ENCODE results near the gene EEFSEC. TPM values are rescaled to one million over a fixed set of nuclear protein-coding genes. Genes with fewer than 3 reads are reported as not detected.

Gene EEFSEC
- total RNA-seq, 1 experiment from 2014 or later: 37.7 TPM

DNA sequence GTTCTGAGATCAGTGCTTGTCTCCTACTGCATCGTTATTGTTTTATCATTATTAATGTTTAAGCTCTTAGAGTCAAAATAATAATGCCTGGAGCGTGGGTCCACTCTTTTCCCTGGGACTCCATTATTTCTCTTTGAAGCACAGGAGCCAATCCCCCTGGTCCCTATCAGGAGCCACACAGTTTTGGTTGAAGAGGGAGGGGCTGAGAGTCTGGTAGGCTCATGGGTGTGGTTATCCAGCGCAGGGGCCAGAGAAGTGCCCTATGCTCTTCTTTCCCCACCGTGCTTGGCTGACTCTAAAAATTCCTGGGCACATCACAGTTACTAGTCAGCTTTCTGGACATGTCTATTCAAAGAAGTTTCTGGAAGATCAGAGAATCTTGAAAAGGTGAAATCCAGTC is 191.9 kb downstream of the EEFSEC start:
- CTCF ChIA-PET: no interaction called here

DNA sequence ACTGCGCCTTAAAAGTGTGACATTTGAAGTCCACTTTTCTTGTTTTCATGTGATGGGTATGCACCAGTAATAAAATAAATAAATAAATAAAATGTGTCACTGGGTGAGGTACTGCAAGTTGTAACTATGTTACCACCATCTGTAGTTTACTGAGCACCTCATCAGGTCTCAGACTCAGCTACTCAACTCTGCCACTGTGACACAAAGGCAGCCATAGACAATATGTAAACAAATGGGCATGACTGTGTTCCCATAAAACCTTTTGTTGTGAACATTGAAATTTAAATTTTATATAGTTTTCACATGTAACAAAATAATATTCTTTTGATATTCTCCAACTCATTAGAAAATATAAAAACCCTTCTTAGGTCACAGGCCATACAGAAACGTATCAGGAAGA is 193.3 kb downstream of the EEFSEC start:
- Mint-ChIP-seq H3K9me3 (ENCODE audit: low read depth, unreplicated experiment) (no peaks in the 10 kb centered on the region), H3K27me3 (ENCODE audit: unreplicated experiment) (no peaks in the 10 kb centered on the region), H3K4me1 (ENCODE audit: low read depth, unreplicated experiment) (peaks cover 20% of the 10 kb centered on the region), H3K4me3 (ENCODE audit: low read depth, unreplicated experiment) (no peak overlapping the region), H3K27ac (ENCODE audit: unreplicated experiment) (no peak overlapping the region), H3K36me3 (ENCODE audit: insufficient read depth, unreplicated experiment) (no peaks in the 10 kb centered on the region)
- DNase-seq: no peak
- no TSS peak for BruUV-seq (replicated peaks)
- TF ChIP-seq, protein P1, sequence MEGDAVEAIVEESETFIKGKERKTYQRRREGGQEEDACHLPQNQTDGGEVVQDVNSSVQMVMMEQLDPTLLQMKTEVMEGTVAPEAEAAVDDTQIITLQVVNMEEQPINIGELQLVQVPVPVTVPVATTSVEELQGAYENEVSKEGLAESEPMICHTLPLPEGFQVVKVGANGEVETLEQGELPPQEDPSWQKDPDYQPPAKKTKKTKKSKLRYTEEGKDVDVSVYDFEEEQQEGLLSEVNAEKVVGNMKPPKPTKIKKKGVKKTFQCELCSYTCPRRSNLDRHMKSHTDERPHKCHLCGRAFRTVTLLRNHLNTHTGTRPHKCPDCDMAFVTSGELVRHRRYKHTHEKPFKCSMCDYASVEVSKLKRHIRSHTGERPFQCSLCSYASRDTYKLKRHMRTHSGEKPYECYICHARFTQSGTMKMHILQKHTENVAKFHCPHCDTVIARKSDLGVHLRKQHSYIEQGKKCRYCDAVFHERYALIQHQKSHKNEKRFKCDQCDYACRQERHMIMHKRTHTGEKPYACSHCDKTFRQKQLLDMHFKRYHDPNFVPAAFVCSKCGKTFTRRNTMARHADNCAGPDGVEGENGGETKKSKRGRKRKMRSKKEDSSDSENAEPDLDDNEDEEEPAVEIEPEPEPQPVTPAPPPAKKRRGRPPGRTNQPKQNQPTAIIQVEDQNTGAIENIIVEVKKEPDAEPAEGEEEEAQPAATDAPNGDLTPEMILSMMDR (IDR thresholded peaks at IDR 0.05; ENCODE audit: unreplicated experiment): no peak
- intact Hi-C loops (cut with micrococcal nuclease; ENCODE audit: unreplicated experiment): no loop called here
- CTCF ChIA-PET: no interaction called here

More for the DNA sequence above, 191.9 kb downstream of the EEFSEC start:
- TF ChIP-seq, protein P1 (IDR thresholded peaks at IDR 0.05; ENCODE audit: unreplicated experiment): no peak
- no peak for DNase-seq
- no peaks in the 10 kb centered on the region for H3K36me3 Mint-ChIP-seq (ENCODE audit: insufficient read depth, unreplicated experiment)
- H3K27ac Mint-ChIP-seq (ENCODE audit: unreplicated experiment): no peak overlapping the region
- no peaks in the 10 kb centered on the region for H3K27me3 Mint-ChIP-seq (ENCODE audit: unreplicated experiment)
- no peaks in the 10 kb centered on the region for H3K9me3 Mint-ChIP-seq (ENCODE audit: low read depth, unreplicated experiment)
- no TSS peak for BruUV-seq (replicated peaks)
- H3K4me3 Mint-ChIP-seq (ENCODE audit: low read depth, unreplicated experiment): no peak overlapping the region
- intact Hi-C loops (cut with micrococcal nuclease; ENCODE audit: unreplicated experiment): no loop called here
- H3K4me1 Mint-ChIP-seq (ENCODE audit: low read depth, unreplicated experiment): peaks cover 20% of the 10 kb centered on the region

DNA sequence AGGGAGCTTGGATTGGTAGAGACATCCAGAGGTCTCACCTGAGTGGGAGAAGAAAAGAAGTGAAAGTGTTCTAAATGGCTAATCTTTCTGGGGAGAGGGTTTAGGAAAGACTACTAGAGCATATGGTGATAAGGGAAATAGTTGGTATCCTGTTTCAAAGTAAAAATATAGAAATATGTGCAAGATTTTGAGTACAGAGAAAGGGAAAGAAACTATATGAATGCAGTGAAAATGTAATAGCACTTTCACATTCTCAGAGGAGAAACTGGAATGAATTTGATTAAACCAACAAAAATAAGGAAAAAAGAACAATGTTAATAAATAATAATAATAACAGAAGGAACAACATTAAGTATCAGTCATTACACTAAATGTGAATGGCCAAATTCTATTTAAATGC is 194.0 kb downstream of the EEFSEC start:
- Mint-ChIP-seq H3K4me1 (ENCODE audit: low read depth, unreplicated experiment) (peaks cover 20% of the 10 kb centered on the region), H3K4me3 (ENCODE audit: low read depth, unreplicated experiment) (no peak overlapping the region), H3K36me3 (ENCODE audit: insufficient read depth, unreplicated experiment) (no peaks in the 10 kb centered on the region), H3K27ac (ENCODE audit: unreplicated experiment) (no peak overlapping the region), H3K27me3 (ENCODE audit: unreplicated experiment) (no peaks in the 10 kb centered on the region), H3K9me3 (ENCODE audit: low read depth, unreplicated experiment) (no peaks in the 10 kb centered on the region)
- CTCF ChIA-PET: no interaction called here
- BruUV-seq (replicated peaks): no TSS peak
- DNase-seq: no peak
- intact Hi-C loops (cut with micrococcal nuclease; ENCODE audit: unreplicated experiment): no loop called here
- TF ChIP-seq, protein P1 (IDR thresholded peaks at IDR 0.05; ENCODE audit: unreplicated experiment): no peak

DNA sequence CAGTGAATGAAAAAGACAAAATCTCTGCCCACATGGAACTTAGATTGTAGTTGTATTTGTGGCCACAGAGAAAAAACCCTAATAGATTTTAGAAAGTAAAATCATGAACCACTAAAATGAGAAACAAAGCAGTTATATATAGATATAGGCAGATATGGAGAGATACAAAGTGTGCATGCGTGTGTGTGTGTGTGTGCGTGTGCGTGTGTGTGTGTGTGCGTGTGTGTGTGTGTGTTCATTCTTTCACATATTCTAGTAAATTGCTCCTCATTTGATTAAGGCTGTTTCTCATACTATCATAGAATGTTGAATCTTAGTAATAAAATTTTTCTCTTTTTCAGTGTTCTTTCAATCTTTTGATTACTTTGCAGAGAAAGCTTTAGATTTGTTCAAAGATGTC is 194.8 kb downstream of the EEFSEC start:
- CTCF ChIA-PET: no interaction called here
- intact Hi-C loops (cut with micrococcal nuclease; ENCODE audit: unreplicated experiment): no loop called here
- no peaks in the 10 kb centered on the region for H3K36me3 Mint-ChIP-seq (ENCODE audit: insufficient read depth, unreplicated experiment)
- no TSS peak for BruUV-seq (replicated peaks)
- peaks cover 17% of the 10 kb centered on the region for H3K4me1 Mint-ChIP-seq (ENCODE audit: low read depth, unreplicated experiment)
- no peaks in the 10 kb centered on the region for H3K27me3 Mint-ChIP-seq (ENCODE audit: unreplicated experiment)
- no peaks in the 10 kb centered on the region for H3K9me3 Mint-ChIP-seq (ENCODE audit: low read depth, unreplicated experiment)
- H3K27ac Mint-ChIP-seq (ENCODE audit: unreplicated experiment): no peak overlapping the region
- TF ChIP-seq, protein P1 (IDR thresholded peaks at IDR 0.05; ENCODE audit: unreplicated experiment): no peak
- no peak overlapping the region for H3K4me3 Mint-ChIP-seq (ENCODE audit: low read depth, unreplicated experiment)
- no peak for DNase-seq

Measured in Calu3 (cell line).